Endothelial cell of umbilical vein (primary cell): Measurements from ENCODE around the gene SLCO3A1. TPM values are rescaled to one million over a fixed set of nuclear protein-coding genes. Genes with fewer than 3 reads are reported as not detected.

Source experiments
- BruUV-seq: library from RNA; stranded (reverse); fragments of 400-500 nt; replicated peaks from 2 replicates; lab custom pipeline; 2021; lab: Mats Ljungman, UMichigan
- CTCF ChIA-PET: fragments of 300-600, 350-600 bp; sonication (Branson Sonifier 250); formaldehyde crosslinking; loops from one replicate; lab custom pipeline; 2021; ENCODE audit warnings: antibody characterized with exemption, inconsistent platforms; lab: Charles Lee
- POLR2A ChIA-PET: fragments of 300-600, 350-600 bp; sonication (Branson Sonifier 250); formaldehyde crosslinking; loops from one replicate; lab custom pipeline; 2021; ENCODE audit warnings: antibody characterized with exemption, inconsistent platforms; lab: Charles Lee
- DNase-seq: peaks from one replicate; pipeline ENCODE4 v3.0.0-alpha.2; 2011; ENCODE audit warnings: low read depth, low spot score
- FAIRE-seq: peaks from 2 replicates; lab custom pipeline; 2011; peaks lifted over from hg19 to GRCh38; lab: Jason Lieb, UNC
- H2AFZ ChIP-seq: 2 replicates; pipeline ENCODE4 v1.6.0; 2012; ENCODE audit warnings: low read depth, low read length, control low read depth, inconsistent platforms
- H3K27ac ChIP-seq: 2 replicates; pipeline ENCODE4 v1.5.1; 2011; ENCODE audit warnings: low read depth, mild to moderate bottlenecking, control low read depth, low read length, moderate library complexity; ENCODE audit not compliant: insufficient read depth
- H3K27me3 ChIP-seq, 2 experiments: 2 replicates each; pipeline versions ENCODE4 v1.6.0 to v1.6.1; 2011; ENCODE audit warnings: low read length in 2 of 2, mixed read lengths in 1 of 2; ENCODE audit not compliant: control insufficient read depth in 2 of 2, insufficient read depth in 2 of 2
- H3K36me3 ChIP-seq, 2 experiments: 2 replicates in 1 of 2; 3 replicates in 1 of 2; pipeline ENCODE4 v1.5.1; 2011; ENCODE audit warnings: low read length in 2 of 2, mild to moderate bottlenecking in 1 of 2, moderate library complexity in 1 of 2; ENCODE audit not compliant: control insufficient read depth in 2 of 2, insufficient read depth in 2 of 2; ENCODE audit errors: extremely low read depth in 1 of 2
- H3K4me1 ChIP-seq: 3 replicates; pipeline ENCODE4 v1.5.1; 2011; ENCODE audit warnings: mild to moderate bottlenecking, low read length; ENCODE audit not compliant: control insufficient read depth, insufficient read depth; ENCODE audit errors: extremely low read depth
- H3K4me2 ChIP-seq: 2 replicates; pipeline ENCODE4 v1.6.1; 2011; ENCODE audit warnings: low read length, control low read depth, mixed read lengths; ENCODE audit not compliant: insufficient read depth
- H3K4me3 ChIP-seq, 3 experiments: fragments of 200-600 bp in 1 of 3; sonication (generic), shearing (Covaris generic) in 1 of 3; replicated peaks in 1 of 3; 2 replicates each; pipeline ENCODE4 v1.5.1; 2011 to 2016; ENCODE audit warnings: control low read depth in 3 of 3, low read length in 3 of 3, mild to moderate bottlenecking in 2 of 3, inconsistent platforms in 1 of 3, low read depth in 1 of 3, moderate library complexity in 1 of 3; ENCODE audit not compliant: insufficient read depth in 1 of 3
- H3K79me2 ChIP-seq: 2 replicates; pipeline ENCODE4 v1.6.0; 2012; ENCODE audit warnings: low read length, inconsistent platforms; ENCODE audit not compliant: control insufficient read depth, insufficient read depth
- H3K9ac ChIP-seq: replicated peaks from 2 replicates; pipeline ENCODE3; 2011; ENCODE audit warnings: low read length, control low read depth; ENCODE audit not compliant: insufficient read depth; ENCODE audit errors: extremely low read depth
- H3K9me1 ChIP-seq: replicated peaks from 3 replicates; pipeline ENCODE4 v1.6.0; 2011; ENCODE audit warnings: mild to moderate bottlenecking, low read length; ENCODE audit not compliant: control insufficient read depth, insufficient read depth; ENCODE audit errors: extremely low read depth
- H3K9me3 ChIP-seq: replicated peaks from 2 replicates; pipeline ENCODE4 v1.5.1; 2012; ENCODE audit warnings: low read length, inconsistent platforms; ENCODE audit not compliant: control insufficient read depth, insufficient read depth
- H4K20me1 ChIP-seq: replicated peaks from 2 replicates; pipeline ENCODE3; 2011; ENCODE audit warnings: mild to moderate bottlenecking, low read length; ENCODE audit not compliant: control insufficient read depth, insufficient read depth; ENCODE audit errors: extremely low read depth
- EZH2 ChIP-seq: IDR thresholded peaks from 2 replicates; pipeline ENCODE4 v1.6.1; 2012; ENCODE audit warnings: borderline replicate concordance, low read depth, mild to moderate bottlenecking, moderate library complexity, low read length, inconsistent platforms; ENCODE audit not compliant: severe bottlenecking
- GATA2 ChIP-seq: IDR thresholded peaks from 2 replicates; pipeline ENCODE4 v1.7.0; 2011; ENCODE audit warnings: low read depth, mild to moderate bottlenecking, moderate library complexity, mixed read lengths, low read length; ENCODE audit not compliant: insufficient read length, insufficient read depth
- JUN ChIP-seq: IDR thresholded peaks from 2 replicates; pipeline ENCODE4 v1.6.1; 2011; ENCODE audit warnings: borderline replicate concordance, low read depth; ENCODE audit not compliant: insufficient read length, insufficient read depth
- MYC ChIP-seq: IDR thresholded peaks from one replicate; pipeline ENCODE4 v1.6.1; 2011; ENCODE audit warnings: mild to moderate bottlenecking, low read depth, low read length
- POLR2A ChIP-seq: IDR thresholded peaks from 2 replicates; pipeline ENCODE4 v1.6.1; 2012; ENCODE audit warnings: low read depth, mild to moderate bottlenecking, control low read depth, low read length
- POLR2AphosphoS5 ChIP-seq: IDR thresholded peaks from 2 replicates; pipeline ENCODE4 v1.6.1; 2012; ENCODE audit warnings: low read depth, mild to moderate bottlenecking, control low read depth, low read length, moderate library complexity; ENCODE audit not compliant: insufficient read depth
- dilution Hi-C: fragments of 300-500 bp; cut with MboI; formaldehyde crosslinking; loops from one replicate; pipeline ENCODE4 v1.15.0; 2019; ENCODE audit warnings: low sequenced_read_pairs; ENCODE audit not compliant: extremely low pct_ligation_motif_present
- intact Hi-C: fragments of 100-400 bp; cut with micrococcal nuclease; formaldehyde crosslinking; loops from one replicate; pipeline ENCODE4 v1.10.0; 2022
- polyA plus RNA-seq, 4 experiments: library from polyadenylated mRNA; depleted of rRNA in 3 of 4; stranded (reverse) in 3 of 4; unstranded in 1 of 4; fragments of >200 nt; gene quantifications; 2 replicates each; pipeline versions ENCODE4 v1.2.1 to v1.2.3, GENCODE V29; 2011 to 2012; ENCODE audit warnings: missing spikeins in 1 of 4
- total RNA-seq: library from RNA; stranded (reverse); gene quantifications from 2 replicates; pipeline ENCODE4 v1.2.3, GENCODE V29; 2021
- TF ChIP-seq, protein P1 (sequence below), 2 donors: IDR thresholded peaks; 1 replicate in 1 of 2; 2 replicates in 1 of 2; pipeline ENCODE4 v1.5.1; 2011; ENCODE audit warnings: low read length in 2 of 2, mild to moderate bottlenecking in 2 of 2, moderate library complexity in 2 of 2, control low read depth in 1 of 2, inconsistent platforms in 1 of 2, low read depth in 1 of 2; ENCODE audit not compliant: insufficient read depth in 1 of 2; ENCODE audit errors: extremely low read depth in 1 of 2
- TF ChIP-seq, protein P2 (sequence below): IDR thresholded peaks from 2 replicates; pipeline ENCODE4 v1.6.1; 2011; ENCODE audit not compliant: insufficient read depth, insufficient read length

The SLCO3A1 gene
- total and polyA plus RNA-seq, 2 donors (not counting 3 experiments of a cell fraction or from before 2014, with no cell fraction given), result 0.88 to 0.92 TPM

DNA sequence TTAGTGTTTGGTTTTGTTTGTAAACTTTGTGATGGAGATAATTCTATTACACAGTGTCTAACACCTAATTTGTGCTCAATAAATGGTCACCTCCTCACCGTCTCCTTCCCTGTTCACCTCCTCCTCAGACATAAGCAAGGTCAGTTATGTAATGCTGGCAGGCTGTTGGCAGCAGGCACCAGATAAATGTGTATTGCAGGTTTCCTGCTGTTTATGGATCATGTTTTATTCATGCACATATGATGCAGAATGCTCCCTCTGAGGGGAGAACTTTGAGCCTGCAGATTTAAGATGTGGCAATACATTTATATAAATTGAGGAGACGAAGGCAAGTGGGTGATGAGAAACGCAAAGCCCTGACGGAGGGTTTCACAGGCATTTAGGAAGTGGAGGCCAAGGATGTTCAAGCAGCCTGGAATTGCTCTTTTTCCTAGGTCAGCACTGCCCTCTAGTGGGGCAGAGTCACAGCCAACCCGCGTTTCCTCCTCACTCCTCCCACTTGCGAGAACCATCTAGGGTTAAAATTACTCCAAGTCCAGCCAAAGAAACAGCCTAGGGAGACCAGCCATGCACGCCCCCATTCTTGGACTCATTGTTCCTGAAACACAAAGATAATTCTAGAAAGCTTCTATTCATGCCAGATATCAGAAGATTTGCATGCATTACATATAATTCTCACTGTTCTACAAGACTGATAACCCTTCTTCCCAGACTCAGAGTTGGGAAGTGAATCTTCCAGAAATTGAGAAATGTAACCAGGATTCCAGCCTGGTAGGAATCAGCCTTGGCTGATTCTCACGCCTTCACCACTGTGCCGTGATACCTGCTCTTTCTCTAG lies 228.7 kb downstream of the SLCO3A1 start:
- no TSS peak for BruUV-seq
- intact Hi-C loops (loop anchor here (1.0 kb wide), 3 partner anchors 233 to 1026 kb away; no protein-coding TSS in a partner anchor), dilution Hi-C loops (no loop called here)
- H2AFZ ChIP-seq, result no peak overlapping the region
- no peaks in the 10 kb centered on the region for H3K36me3 ChIP-seq
- no peak for TF ChIP-seq EZH2
- TF ChIP-seq POLR2AphosphoS5, result no peak
- TF ChIP-seq, protein P1, sequence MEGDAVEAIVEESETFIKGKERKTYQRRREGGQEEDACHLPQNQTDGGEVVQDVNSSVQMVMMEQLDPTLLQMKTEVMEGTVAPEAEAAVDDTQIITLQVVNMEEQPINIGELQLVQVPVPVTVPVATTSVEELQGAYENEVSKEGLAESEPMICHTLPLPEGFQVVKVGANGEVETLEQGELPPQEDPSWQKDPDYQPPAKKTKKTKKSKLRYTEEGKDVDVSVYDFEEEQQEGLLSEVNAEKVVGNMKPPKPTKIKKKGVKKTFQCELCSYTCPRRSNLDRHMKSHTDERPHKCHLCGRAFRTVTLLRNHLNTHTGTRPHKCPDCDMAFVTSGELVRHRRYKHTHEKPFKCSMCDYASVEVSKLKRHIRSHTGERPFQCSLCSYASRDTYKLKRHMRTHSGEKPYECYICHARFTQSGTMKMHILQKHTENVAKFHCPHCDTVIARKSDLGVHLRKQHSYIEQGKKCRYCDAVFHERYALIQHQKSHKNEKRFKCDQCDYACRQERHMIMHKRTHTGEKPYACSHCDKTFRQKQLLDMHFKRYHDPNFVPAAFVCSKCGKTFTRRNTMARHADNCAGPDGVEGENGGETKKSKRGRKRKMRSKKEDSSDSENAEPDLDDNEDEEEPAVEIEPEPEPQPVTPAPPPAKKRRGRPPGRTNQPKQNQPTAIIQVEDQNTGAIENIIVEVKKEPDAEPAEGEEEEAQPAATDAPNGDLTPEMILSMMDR (IDR thresholded peaks at IDR 0.05; ENCODE audit: extremely low read depth in 1 of 2, insufficient read depth in 1 of 2, low read depth in 1 of 2, low read length in 2 of 2), result peak; percentile 80 to 83
- no peak for TF ChIP-seq MYC
- TF ChIP-seq JUN, result no peak
- no peak for TF ChIP-seq POLR2A
- TF ChIP-seq, protein P2, sequence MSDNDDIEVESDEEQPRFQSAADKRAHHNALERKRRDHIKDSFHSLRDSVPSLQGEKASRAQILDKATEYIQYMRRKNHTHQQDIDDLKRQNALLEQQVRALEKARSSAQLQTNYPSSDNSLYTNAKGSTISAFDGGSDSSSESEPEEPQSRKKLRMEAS, result no peak
- TF ChIP-seq GATA2, result no peak
- no peaks in the 10 kb centered on the region for H3K9me3 ChIP-seq
- ChIA-PET POLR2A (no interaction called here), CTCF (interaction anchor here (1.0 to 3.0 kb wide), 5 partner anchors 9 to 811 kb away, joined by 3 to 14 read pairs (median 3); no protein-coding TSS in a partner anchor)
- DNase-seq (peak; percentile 59), FAIRE-seq (peak; percentile 87)
- H3K27me3 ChIP-seq, result no peaks in the 10 kb centered on the region
- H3K27ac ChIP-seq, result no peak overlapping the region
- H4K20me1 ChIP-seq, result no peaks in the 10 kb centered on the region
- no peak overlapping the region for H3K4me3 ChIP-seq
- H3K9ac ChIP-seq, result no peak overlapping the region
- no peaks in the 10 kb centered on the region for H3K9me1 ChIP-seq
- H3K4me1 ChIP-seq, result no peaks in the 10 kb centered on the region
- no peaks in the 10 kb centered on the region for H3K79me2 ChIP-seq
- no peak overlapping the region for H3K4me2 ChIP-seq
